ENCODE measurements around the gene COL2A1.

DNA sequence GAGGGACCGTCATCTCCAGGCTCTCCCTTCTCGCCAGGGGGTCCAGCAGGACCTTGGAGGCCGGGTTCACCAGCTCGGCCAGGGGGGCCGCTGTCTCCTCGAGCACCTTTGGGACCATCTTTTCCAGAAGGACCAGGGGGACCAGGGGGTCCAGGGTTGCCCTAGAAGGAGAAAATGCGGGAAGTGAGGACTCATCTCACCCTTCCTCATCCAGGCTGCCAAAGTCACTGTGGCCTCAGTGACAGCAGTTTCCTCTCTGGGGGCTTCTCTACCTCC is 25.7 kb downstream of the COL2A1 start:
- TF ChIP-seq CTCF (IDR thresholded peaks at IDR 0.05) (no peak), REST (IDR thresholded peaks at IDR 0.05; ENCODE audit: insufficient read depth in 1 of 2, low read depth in 2 of 2, low read length in 1 of 2) (no peak), SIN3A (IDR thresholded peaks at IDR 0.05; ENCODE audit: borderline replicate concordance, insufficient read depth, low read depth, low read length) (no peak), TCF7L2 (IDR thresholded peaks at IDR 0.05; ENCODE audit: low read depth, low read length) (no peak), POLR2AphosphoS5 (IDR thresholded peaks at IDR 0.05; ENCODE audit: low read depth, low read length) (no peak)
